GM18909 (cell line): ENCODE measurements around the gene CNOT3.
"Not testable (repeated sequence)": the region's sequence is repeated elsewhere in the genome, so short reads cannot be mapped to it uniquely, and the experiment has no call there.

ENCODE experiments used
- ATAC-seq: cut with Tn5 transposase; IDR thresholded peaks from one replicate; pipeline ENCODE4 v1.9.1; 2021; ENCODE audit warnings: mild to moderate bottlenecking; ENCODE audit not compliant: unreplicated experiment, poor library complexity

CNOT3 gene

DNA sequence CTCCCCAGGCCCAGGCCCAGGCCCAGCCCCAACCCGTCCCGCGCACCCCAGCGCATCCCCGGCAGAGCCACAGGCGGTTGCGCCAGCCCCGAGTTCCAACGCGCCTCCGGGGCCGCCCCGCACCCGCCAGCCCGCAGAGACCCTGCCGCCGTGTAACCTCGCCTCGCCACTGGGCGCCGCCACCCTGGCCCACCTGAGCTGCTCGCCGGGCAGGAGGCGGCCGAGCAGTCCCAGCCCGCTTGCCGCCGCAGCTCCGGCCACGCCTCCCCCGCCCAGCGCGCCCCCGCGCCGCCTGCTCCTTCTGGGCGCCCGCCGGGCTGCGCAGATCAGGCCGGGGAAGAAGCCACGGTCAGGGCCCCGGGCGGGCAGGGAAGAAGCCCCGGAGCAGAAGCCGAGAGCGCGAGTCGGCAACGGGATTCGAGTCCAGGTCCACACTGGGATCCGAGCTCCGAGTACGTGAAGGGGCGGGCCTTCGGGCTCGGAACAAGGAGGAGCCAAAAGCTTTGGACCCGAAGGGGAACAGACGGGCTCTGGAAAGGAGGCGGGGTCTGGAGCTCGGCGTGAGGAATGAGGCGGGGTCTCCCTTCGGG lies 51.7 kb downstream of the CNOT3 start, which contains the start of gene MBOAT7:
Gene MBOAT7, minus strand, starts transcription at position 436 of the 590 bp plus-strand sequence. CDS start 1,072 bp downstream, outside the sequence.
- ATAC-seq = peak; percentile 21

DNA sequence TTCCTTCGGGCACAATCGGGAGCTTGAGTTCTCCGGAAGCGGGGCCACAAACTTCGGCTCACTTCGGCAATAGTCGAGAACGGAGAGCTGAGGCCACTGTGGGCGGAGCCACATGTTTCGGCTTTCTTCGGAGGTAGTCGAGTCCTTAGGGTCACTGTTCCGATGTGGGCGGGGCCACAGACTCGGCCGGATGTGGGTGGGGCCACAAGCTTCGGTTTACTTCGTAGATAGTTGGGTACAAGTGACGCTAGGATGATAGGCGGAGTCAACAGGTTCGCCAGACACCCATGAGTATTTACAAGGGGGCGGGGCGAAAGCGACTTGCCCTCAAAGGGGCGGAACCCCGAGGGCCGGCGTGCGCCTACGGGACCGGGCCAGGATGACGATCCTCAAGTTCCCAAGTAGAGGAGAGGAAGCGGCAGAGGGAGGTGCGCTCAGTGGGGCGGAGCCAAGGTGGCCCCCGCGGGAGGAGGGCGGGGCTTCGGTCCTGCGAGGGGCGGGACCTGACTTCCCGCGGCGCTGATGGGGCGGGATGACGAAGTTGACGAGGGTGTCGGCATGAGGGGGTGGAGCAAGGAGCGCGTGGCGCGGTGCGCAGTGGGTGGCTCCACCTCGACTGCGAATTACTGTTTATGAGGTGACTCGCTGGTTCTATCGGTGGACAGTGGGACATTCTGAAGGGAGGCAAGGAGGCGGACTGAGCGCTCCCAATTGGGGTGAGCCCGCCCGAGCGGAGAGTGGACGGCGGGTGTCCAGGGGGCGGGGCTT lies 52.4 kb downstream of the CNOT3 start:
- peak; percentile 52 for ATAC-seq

DNA sequence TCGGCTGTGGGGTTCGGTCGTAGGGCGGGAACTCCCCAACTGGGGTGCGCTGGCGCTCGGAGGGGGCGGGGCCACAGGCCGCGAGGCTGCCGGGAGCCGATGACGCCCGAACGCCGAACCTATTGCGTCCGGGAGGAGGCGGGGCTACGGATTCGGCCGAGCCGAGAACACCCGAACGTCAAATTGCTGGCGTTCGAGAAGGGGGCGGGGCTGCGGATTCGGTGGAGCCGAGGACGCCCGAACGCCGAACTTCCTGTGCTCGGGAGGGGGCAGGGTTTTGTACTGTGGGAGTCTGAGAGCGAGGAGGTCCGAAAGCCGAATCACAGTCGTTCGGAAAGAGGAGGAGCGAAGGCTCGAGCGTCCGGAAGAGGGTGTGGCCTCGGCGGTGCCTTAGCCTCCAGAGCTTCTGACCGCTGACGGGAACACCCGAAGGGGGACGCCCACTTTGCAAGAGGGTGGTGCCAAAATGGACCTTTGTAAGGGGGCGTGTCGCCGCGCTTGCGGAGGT lies 53.0 kb downstream of the CNOT3 start:
- peak; percentile 53 for ATAC-seq

DNA sequence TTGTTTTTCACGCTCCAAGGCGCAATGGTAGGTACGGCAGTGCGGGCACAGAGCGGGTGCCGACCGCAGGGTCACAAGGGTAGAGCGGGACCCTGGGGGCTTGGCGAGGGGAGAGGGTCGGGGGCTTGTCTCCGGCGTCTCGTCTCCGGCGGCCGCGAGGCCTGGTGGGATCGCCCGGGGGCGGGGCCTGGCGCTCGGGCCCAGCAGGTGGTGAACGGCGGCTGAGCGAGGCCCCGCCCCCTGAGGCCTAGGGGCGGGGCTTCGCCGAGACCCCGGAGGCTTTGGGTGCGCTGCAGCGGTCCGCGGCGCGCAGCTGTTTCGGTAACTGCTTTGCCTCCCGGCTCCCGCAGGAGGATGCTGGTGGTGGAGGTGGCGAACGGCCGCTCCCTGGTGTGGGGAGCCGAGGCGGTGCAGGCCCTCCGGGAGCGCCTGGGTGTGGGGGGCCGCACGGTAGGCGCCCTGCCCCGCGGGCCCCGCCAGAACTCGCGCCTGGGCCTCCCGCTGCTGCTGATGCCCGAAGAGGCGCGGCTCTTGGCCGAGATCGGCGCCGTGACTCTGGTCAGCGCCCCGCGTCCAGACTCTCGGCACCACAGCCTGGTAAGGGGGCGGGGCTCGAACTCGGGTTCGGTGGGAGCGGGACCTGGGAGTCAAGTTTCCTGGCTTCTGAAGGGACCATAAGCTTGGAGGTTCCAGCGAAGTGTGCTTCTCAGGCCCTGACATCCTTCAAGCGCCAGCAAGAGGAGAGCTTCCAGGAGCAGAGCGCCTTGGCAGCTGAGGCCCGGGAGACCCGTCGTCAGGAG lies 53.6 kb downstream of the CNOT3 start, which contains the start of gene TSEN34:
Gene TSEN34, plus strand, starts transcription at position 298 of the 800 bp plus-strand sequence. Its CDS starts 57 bp downstream, at position 355.
- peak; percentile 32 for ATAC-seq

DNA sequence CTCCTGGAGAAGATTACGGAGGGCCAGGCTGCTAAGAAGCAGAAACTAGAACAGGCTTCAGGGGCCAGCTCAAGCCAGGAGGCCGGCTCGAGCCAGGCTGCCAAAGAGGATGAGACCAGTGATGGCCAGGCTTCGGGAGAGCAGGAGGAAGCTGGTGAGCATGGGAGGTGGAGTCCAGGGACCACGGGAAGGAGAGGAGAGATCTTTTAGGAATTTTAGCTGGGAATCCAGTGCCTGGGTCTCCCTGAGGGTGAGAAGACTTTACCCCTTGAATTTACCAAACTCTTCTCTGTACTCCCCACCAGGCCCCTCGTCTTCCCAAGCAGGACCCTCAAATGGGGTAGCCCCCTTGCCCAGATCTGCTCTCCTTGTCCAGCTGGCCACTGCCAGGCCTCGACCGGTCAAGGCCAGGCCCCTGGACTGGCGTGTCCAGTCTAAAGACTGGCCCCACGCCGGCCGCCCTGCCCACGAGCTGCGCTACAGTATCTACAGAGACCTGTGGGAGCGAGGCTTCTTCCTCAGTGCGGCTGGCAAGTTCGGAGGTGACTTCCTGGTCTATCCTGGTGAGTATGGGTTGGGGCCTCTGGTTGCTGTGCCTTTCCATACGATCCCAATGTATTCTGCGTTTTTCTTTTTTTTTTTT lies 54.4 kb downstream of the CNOT3 start:
- ATAC-seq = no peak

DNA sequence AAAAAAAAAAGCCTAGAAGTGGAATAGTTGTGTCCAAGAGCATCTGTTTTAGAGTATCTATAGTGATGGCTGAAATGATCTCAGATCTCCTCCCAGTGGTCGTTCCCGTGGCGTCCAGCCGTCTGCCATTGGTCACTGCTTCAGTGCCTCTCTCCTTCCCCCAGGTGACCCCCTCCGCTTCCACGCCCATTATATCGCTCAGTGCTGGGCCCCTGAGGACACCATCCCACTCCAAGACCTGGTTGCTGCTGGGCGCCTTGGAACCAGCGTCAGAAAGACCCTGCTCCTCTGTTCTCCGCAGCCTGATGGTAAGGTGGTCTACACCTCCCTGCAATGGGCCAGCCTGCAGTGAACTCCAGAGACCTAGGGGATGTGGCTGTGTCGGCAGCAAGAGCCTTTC lies 55.4 kb downstream of the CNOT3 start:
- ATAC-seq = no peak

DNA sequence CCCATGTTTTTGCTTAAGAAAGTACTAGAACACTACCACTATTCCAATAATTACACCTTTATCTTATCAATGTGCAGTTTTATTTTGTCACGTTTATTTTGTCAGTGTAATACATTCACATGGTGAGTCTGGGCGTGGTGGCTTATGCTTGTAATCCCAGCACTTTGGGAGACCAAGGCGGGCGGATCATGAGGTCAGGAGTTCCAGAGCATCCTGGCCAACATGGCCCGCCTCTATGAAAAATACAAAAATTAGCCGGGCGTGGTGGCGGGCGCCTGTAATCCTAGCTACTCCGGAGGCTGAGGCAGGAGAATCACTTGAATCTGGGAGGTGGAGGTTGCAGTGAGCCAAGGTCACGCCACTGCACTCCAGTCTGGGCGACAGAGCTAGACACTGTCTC lies 56.9 kb downstream of the CNOT3 start:
- not testable (repeated sequence) for ATAC-seq

DNA sequence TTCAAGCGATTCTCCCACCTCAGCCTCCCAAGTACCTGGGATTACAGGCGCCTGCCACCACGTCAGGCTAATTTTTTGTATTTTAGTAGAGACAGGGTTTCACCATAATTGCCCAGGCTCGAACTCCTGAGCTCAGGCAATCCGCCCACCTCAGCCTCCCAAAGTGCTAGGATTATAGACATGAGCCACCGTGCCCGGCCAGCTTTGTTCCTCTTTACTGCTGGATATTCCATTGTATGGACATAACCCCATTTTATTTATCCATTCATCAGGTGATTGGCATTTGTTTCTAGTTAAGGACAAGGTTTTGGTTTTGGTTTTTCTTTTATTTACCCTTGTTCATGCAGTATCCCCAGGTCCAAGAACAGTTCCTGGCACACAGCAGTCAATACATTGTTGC lies 59.0 kb downstream of the CNOT3 start:
- no peak for ATAC-seq

DNA sequence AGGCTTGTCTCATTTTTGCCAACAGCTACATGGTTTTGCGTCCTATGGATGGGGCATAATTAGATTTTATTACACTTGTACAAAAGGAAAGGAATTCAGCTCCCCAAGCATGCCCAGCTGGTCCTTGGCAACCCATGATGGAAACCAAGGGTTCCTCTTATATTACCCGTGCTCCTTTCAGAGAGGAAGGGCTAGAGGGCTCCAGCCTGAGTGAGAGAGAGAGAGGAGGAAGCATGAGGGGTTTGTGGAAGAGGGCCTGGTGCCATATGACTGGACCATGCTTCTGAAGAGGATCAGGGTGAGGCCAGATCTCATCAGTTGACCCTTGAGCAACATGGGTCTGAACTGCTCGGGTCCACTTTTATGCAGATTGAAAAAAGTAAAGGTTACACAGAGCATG lies 59.6 kb downstream of the CNOT3 start:
- no peak for ATAC-seq

DNA sequence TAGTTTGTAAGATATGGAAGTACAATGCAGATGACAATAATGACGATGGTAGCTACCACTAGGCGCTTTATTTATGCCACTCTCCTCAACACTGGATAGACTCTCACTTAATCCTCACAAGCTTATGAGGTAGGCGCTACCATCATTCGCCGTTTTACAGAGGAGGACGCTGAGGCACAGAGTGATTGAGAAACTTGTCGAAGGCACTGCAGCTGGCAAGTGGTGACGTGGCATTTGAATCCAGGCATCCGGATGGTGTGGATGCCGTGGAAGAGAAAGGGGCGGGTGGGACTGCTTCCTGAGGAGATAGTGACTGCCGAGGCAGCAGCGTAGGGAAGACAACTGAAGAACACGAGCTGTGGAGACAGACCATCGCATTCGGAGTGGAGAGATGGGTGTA lies 61.8 kb downstream of the CNOT3 start:
- ATAC-seq = no peak

DNA sequence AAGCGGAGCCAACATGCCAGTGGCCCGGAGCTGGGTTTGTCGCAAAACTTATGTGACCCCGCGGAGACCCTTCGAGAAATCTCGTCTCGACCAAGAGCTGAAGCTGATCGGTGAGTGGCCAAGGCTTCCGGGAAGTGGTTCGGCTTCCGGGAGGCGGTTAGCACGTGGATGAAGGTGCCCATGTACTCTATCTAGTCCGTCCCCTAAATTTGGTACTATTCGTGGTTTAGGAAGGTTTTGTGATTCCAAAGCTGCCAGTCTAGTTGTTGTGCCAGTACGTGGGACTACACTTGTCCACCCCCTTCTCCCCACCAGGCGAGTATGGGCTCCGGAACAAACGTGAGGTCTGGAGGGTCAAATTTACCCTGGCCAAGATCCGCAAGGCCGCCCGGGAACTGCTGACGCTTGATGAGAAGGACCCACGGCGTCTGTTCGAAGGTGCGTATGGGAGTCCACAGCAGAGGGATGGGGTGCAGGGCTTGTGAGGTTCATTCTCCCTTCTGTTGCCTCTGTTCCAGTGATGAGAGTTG lies 63.7 kb downstream of the CNOT3 start:
- no peak for ATAC-seq

DNA sequence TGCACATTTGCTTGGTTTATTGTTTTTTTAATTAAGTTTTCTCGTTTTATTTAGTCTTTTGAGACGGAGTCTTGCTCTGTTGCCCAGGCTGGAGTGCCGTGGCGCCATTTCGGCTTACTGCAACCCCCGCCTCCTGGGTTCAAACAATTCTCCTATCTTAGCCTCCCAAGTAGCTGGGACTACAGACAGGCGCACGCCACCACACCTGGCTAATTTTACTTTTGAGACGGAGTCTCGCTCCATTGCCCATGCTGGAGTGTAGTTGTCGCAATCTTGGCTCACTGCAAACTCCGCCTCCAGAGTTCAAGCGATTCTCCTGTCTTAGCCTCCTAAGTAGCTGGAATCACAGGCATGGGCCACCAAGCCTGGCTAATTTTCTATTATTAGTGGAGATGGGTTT lies 64.4 kb downstream of the CNOT3 start:
- ATAC-seq = no peak

DNA sequence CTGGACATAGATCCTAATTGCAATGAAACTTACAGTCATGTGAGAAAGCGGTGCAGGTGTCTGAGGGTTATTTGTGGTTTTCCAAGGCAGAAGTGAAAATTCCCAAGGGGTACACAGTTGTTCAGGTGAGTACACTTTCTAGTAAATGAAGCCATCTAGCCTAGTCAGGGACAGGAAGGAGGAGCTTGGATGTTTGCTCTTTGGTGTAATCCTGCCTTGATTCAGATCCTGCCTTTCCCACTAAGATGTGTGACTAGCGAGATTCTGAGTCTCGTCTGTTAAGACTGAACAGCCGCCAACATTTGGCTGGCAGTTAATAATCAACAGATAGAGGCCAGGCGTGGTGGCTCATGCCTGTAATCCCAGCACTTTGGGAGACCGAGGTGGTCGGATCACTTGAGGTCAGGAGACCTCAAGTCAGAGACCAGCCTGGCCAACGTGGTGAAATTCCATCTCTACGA lies 65.6 kb downstream of the CNOT3 start:
- no peak for ATAC-seq

DNA sequence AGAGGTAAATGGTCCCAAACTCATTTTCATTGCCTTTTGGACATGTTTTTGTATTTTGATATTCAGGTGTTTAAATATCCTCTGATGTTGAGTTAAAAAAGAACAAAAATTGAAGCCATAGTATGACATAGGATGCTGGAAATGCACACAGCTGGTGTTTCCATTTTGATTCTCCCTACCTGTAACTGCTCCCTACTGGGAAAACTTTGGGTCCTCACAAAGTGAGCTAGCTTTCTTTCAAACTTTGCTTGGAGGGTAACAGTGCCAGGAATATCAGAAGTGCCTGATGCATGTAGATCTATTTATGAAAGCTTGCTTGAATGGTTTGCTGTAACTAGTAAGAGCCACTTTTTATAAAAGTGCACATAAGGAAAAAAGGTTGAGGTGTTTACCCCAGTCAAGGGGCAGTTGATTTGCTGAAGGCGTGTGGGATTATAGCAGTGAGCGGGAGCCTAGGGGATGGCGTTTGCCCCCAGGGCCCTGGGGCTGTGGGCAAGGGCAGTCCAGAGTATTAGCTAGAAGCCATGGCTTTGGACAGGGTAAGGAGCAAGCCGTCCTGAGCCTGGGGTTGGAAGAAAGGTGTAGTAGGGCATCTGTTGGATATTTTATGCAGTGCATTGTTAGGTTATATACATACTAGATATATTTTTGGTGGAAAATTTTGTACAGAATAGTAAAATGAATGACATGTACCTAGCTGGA lies 67.4 kb downstream of the CNOT3 start:
- ATAC-seq = no peak
